Cardiac muscle cell (in vitro differentiated cells and primary cell): ENCODE results near the gene MIOS. TPM values are rescaled to one million over a fixed set of nuclear protein-coding genes. Genes with fewer than 3 reads are reported as not detected.

Source experiments
- DNase-seq, 2 donors: peaks; one replicate each; pipeline versions ENCODE4 v3.0.0 to v3.0.0-alpha.2; 2010 to 2017; ENCODE audit warnings: low read depth in 1 of 2, low spot score in 1 of 2
- H3K27ac ChIP-seq: fragments of 200-600 bp; sonication (generic); 2 replicates; pipeline ENCODE4 v1.5.1; 2016
- H3K27me3 ChIP-seq: fragments of 200-600 bp; sonication (generic); 2 replicates; pipeline ENCODE4 v1.6.0; 2016; ENCODE audit warnings: control low read depth
- H3K36me3 ChIP-seq: fragments of 200-600 bp; sonication (generic); 2 replicates; pipeline ENCODE4 v1.5.1; 2016; ENCODE audit warnings: control low read depth
- H3K4me1 ChIP-seq: fragments of 200-600 bp; sonication (generic); 2 replicates; pipeline ENCODE4 v1.8.1; 2017; ENCODE audit warnings: low read depth, mild to moderate bottlenecking, mixed run types
- H3K4me3 ChIP-seq: fragments of 200-600 bp; sonication (generic); 2 replicates; pipeline ENCODE4 v1.5.1; 2016; ENCODE audit warnings: mild to moderate bottlenecking
- H3K9me3 ChIP-seq: fragments of 200-600 bp; sonication (generic); 2 replicates; pipeline ENCODE4 v1.5.1; 2017; ENCODE audit warnings: low read depth, mild to moderate bottlenecking, control low read depth
- CTCF ChIP-seq: IDR thresholded peaks from 2 replicates; pipeline ENCODE4 v1.5.1; 2012; ENCODE audit warnings: low read depth, mild to moderate bottlenecking, low read length
- polyA plus RNA-seq: library from polyadenylated mRNA; unstranded; fragments of >200 nt; fragmentation: Nextera tagmentation; extraction: Ambion mirVana; gene quantifications from 2 replicates; pipeline ENCODE4 v1.2.1, GENCODE V29; 2016
- total RNA-seq: library from RNA; depleted of rRNA; stranded (reverse); fragments of >200 nt; gene quantifications from 2 replicates; pipeline ENCODE4 v1.2.3, GENCODE V29; 2016

Gene MIOS
- total and polyA plus RNA-seq, 2 experiments from 2014 or later, result 18.1 to 32.6 TPM

GRCh38 chr7:7563813-7564212, 2.9 kb upstream of the MIOS start:
- peaks cover 8% of the 10 kb centered on the region for H3K4me1 ChIP-seq
- no peak for DNase-seq
- no peaks in the 10 kb centered on the region for H3K36me3 ChIP-seq
- H3K27ac ChIP-seq, result no peak overlapping the region
- no peaks in the 10 kb centered on the region for H3K9me3 ChIP-seq
- TF ChIP-seq CTCF, result no peak
- H3K27me3 ChIP-seq, result no peaks in the 10 kb centered on the region
- H3K4me3 ChIP-seq, result no peak overlapping the region

GRCh38 chr7:7564323-7564780, 2.3 kb upstream of the MIOS start:
- Histone ChIP-seq H3K9me3 (no peaks in the 10 kb centered on the region), H3K27ac (no peak overlapping the region), H3K4me3 (no peak overlapping the region), H3K27me3 (no peaks in the 10 kb centered on the region), H3K36me3 (no peaks in the 10 kb centered on the region), H3K4me1 (peaks cover 8% of the 10 kb centered on the region)
- TF ChIP-seq CTCF, result no peak
- DNase-seq, result peak in 1 of 2 donors; percentile 27

- Histone ChIP-seq H3K27ac (no peak overlapping the region), H3K4me1 (peaks cover 8% of the 10 kb centered on the region), H3K4me3 (no peak overlapping the region), H3K9me3 (no peaks in the 10 kb centered on the region), H3K27me3 (no peaks in the 10 kb centered on the region), H3K36me3 (no peaks in the 10 kb centered on the region)
- no peak for TF ChIP-seq CTCF
- DNase-seq, result no peak
These were observed 1.5 kb upstream of the MIOS start for GRCh38 chr7:7565018-7565680.

- no peak for TF ChIP-seq CTCF
- DNase-seq, result no peak
- H3K27me3 ChIP-seq, result no peaks in the 10 kb centered on the region
- no peaks in the 10 kb centered on the region for H3K9me3 ChIP-seq
- peak overlapping the region; percentile 80 for H3K4me3 ChIP-seq
- H3K36me3 ChIP-seq, result no peaks in the 10 kb centered on the region
- peak overlapping the region; percentile 87 for H3K27ac ChIP-seq
- H3K4me1 ChIP-seq, result peaks cover 8% of the 10 kb centered on the region
These were observed 686 bp upstream of the MIOS start for GRCh38 chr7:7565746-7566650.

- no peak overlapping the region for H3K27ac ChIP-seq
These were observed 1.3 kb downstream of the MIOS start for GRCh38 chr7:7567898-7568531.

More at GRCh38 chr7:7567898-7568531, 1.3 kb downstream of the MIOS start:
- Histone ChIP-seq H3K27me3 (no peaks in the 10 kb centered on the region), H3K4me1 (peaks cover 8% of the 10 kb centered on the region), H3K9me3 (no peaks in the 10 kb centered on the region), H3K4me3 (peak overlapping the region; percentile 80), H3K36me3 (peaks cover 5% of the 10 kb centered on the region)
- DNase-seq, result no peak
- TF ChIP-seq CTCF, result no peak
